GM15510 (cell line): ENCODE results near the gene POLD3.

Experiments
- POLR2A ChIP-seq: IDR thresholded peaks from 3 replicates; pipeline ENCODE4 v1.6.1; 2011; ENCODE audit warnings: borderline replicate concordance; ENCODE audit not compliant: insufficient read length; ENCODE audit errors: extremely low read depth

POLD3 gene

DNA sequence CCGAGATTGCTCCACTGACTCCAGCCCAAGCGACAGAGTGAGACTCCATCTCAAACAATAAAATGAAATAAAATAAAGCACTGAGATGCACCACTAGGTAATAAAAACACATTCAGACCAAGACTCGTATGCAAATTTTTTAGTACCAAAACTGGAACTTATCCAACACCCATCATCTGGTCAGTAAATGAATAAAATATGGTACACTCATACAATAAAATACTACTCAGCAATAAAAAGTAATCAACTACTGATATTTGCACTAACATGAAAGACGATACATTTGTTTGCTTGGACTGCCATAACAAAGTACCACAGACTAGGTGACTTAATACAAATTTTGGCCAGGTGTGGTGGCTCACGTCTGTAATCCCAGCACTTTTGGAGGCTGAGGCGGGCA lies 17.8 kb upstream of the POLD3 start:
- no peak for TF ChIP-seq POLR2A

DNA sequence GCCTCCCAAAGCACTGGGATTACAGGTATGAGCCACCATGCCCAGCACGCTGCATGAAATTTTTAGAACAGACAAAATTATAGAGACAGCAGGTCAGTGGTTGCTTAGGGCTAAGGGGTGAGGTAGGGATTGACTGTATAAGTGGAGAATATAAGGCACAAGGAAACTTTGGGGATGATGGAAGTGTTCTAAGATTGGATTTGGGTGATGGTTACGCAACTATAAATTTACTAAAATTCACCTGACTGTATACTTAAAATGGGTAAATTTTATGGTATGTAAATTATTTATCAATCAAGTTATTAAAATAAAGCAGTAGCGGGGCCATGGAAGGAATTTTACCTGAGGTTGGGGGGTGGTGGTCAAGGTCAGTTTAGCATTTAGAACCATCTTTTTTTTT lies 16.4 kb upstream of the POLD3 start:
- TF ChIP-seq POLR2A: no peak

DNA sequence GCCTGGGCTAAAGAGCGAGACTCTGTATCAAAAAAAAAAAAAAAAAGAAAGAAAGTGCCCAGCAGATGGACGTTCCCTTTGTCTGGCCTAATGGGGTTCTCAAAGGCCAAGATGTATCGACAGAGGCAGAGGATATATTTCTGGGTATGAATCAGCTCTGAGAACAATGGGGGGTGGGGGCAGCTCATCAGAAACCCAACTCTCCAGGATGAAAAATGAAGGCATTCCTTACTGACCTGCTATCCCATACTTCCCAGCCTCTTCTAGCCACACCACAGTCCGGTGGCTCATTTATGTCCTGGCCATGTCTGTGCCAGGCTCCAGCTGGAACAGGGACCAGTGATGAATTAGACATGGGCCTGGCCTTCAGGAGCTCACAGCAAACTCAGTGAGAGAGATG lies 15.2 kb upstream of the POLD3 start:
- no peak for TF ChIP-seq POLR2A

DNA sequence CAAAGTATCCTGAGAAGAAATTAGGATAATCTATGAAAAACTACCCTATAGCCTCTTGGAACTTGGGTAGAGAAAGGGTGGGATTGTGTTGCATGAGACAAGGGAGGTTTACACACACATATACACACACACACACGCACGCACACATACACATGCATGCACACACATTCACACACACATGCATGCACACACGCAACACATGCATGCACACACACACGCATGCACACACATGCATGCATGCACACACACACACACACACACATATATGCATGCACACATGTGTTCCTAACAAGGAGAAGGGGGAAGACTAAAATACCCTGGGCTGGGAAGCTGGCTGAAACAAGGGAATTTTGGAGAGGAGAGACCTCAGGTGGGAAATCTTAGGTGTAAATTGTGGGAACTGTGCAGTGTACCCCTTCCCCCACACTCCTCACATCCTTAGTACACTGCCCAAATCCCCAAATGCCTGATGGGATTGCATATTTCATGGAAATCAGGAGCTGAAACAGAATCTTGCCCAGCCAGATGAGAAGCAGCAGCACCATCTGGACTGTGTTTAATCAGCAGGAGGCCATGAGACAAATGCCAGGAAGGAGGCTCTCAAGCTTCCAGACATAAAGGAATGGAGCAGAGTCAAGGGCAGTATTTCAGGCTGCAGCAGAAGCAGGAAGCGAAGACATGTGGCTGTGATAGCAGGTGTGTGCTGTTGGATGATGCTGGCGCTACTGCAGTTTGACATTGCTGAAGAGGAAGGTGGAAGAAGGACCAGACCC lies 14.6 kb upstream of the POLD3 start:
- TF ChIP-seq POLR2A: no peak

DNA sequence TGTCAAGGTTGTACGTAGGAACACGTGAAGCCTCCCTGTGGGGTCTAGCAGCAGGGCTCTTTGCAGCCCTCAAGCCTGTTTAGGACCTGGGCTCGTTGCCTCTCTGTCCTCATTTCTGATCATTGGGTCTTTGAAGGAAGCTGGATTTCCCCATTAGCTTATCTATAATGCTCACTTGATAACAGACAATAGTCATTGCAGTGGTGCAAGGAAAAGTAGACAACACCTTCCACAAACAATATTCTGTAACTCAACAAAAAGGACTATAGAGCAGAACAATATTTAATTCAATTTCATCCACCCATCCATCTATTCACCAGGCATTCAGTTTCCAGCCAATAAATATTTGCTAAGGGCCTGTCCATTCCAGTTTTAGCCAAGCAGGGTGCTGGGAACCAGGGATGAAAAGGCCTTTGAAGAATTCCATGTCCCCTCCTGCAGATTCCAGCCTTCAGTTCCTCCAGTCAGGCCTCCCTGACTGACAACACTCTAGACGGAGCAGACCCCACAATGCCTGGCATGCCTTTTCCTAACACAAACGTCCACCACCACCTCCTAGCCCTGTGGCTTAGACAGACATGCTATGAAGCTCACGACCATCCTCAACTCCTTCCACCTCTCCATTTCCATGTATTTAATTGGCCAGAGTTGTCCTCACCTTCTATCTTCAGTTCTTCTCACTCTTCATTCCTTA lies 12.7 kb upstream of the POLD3 start:
- TF ChIP-seq POLR2A: no peak

DNA sequence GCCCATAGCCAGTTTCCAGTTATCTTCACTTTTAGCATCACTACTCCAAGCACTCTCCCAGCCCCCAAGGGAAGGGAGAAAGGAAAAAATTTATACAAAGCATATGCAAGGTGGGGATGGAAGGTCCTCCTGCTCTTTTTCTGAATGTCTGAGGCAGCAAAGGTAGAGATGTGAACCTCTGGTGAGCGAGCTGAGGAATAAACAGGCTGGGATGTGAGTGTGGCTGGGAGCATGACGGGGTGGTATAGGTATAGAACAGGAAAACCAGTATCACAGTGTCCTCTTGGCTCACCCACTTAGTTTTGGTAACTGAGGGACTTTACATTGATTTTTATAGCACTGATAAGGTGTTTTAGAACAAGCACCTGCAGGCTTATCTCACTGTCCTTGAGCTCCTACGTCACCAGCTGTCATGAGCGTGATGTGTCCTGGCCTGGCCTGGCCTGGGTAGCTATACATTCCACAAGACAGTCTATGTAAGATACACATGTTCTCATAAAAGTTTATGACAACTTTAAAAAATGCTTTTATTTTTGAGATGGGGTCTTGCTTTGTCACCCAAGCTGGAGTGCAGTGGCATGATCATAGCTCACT lies 10.3 kb upstream of the POLD3 start:
- TF ChIP-seq POLR2A: no peak

DNA sequence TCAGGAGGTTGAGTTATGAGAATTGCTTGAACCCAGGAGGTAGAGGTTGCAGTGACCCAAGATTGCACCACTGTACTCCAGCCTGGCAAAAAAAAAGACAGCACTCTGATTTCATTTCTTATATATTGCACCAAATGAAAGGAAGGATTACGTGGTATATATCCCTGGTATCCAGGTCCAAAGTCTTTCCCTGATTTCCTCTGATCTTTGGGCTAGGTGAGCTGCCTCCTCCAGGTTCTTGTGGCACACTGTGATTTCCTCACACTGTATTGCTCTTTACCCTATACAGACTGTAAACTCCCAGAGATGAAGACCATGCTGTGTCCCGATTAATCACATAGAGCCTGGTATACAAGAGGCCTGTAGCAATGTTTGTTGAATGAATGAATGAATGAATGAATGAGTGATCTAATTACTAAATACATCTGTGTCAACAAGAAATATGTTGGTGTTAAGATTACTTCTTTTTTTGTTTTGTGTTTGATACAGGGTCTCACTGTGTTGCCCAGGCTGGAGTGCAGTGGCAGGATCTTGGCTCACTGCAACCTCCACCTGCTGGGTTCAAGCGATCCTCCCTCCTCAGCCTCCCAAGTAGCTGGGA lies 9.3 kb upstream of the POLD3 start:
- no peak for TF ChIP-seq POLR2A

DNA sequence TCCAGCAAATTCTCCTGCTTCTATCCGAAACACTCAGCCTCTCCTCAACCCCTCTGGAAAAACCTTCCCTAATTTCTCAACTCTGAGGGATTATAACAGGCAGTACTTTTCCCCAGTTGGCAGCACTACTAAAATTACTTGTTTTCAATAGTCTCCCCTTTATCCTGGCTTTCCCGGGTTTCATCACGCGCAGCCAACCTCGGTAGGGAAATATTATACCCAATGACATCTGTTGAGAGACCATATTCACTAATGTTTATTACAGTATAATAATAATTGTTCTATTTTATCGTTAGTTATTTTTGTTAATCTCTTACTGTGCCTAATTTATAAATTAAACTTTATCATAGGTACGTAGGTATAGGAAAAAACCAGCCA lies 330 bp upstream of the POLD3 start:
- no peak for TF ChIP-seq POLR2A

DNA sequence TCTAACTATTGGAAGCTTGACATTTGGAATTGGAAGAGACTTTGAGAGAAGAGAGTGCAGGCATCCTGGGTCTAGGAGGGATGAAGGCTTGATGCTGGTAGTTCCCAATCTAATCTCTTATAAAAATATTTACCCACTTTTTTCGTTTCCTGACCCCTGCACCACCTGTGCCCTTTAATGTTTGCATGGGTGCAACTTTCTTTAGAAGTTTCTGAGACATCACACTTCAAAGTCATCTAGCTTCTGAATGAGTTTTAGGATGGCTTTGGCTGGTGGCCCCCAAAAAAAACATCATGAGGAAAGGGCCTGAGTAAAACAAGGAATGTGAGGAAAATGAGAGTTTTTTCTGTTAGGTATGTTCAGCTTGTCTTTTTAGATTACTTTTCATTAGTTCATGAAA lies 1.1 kb downstream of the POLD3 start:
- no peak for TF ChIP-seq POLR2A

DNA sequence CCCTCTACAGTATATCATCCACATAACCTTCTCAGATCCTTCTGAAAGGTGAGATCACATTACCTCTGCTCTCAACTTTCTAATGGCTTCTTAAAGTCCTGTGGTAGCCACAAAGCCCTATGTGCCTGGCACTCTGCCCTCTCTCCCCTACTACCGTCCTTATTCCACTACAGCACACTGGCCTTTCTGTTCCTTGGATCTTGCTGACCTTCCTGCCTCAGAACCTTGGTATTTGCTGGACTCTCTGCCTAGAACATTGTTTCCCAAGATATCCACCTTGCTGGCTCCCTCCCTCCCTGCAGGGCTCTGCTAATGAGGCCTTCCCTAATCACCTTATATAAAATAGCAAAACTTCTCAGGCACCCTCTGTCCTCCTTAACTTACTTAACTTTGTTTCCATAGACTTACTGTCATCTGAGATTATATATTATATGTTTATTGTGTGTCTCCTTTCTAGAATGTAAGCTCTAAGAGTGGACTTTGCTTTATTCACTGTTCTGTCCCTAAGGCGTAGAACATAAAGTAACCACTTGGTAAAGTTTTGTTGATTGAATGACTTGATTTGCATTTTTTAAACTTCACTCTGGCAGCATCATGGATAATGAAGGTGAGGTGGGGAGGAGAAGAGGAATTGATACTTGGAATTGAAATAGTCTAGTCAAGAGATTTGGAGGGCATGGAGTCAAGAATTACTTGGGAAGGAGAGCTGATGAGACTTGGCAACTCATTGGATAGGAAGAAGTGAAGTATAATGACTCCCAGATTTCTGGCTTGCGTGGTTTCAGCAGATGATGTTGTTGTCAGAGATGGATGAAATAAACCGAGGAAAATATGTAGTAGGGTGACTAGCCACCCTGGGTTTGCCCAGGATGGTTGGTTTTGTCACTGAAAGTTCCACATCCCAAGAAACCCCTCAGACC lies 10.5 kb downstream of the POLD3 start:
- no peak for TF ChIP-seq POLR2A

DNA sequence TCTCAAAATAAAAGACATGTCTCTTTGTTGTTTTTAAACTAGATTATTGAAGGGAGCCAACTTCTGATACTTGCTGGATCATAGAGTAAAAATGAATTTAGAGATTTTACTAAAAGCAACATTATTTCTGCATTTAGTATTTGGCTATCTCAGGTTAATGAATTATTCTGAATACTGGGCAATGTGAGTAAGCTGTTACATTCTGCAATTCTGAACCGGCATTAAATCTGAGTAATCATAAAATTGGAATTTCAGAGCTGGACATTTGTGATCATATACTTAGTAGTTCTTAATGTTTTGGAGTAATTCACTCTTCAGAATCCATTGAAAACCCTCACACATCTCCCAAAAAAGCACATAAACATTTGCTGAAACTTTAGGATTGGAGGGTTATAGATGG lies 11.5 kb downstream of the POLD3 start:
- no peak for TF ChIP-seq POLR2A

DNA sequence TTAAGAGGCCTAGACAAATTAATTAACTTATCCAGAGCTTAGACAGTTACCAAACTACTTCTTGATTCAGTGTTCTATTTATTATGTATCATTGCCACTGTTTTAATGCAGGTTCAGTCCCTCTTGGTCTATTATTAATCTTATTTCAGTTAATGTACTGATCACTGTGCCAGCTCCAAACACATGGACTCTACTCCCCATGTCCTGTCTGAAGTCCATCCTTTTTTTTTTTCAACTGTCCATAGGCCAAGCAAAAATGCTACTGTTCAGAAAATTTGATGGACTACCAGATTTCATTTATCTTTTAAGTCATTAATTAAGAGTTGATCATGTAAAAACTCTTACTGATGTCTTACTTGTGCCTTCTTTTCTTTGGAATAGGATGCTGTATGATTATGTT lies 11.9 kb downstream of the POLD3 start:
- no peak for TF ChIP-seq POLR2A

DNA sequence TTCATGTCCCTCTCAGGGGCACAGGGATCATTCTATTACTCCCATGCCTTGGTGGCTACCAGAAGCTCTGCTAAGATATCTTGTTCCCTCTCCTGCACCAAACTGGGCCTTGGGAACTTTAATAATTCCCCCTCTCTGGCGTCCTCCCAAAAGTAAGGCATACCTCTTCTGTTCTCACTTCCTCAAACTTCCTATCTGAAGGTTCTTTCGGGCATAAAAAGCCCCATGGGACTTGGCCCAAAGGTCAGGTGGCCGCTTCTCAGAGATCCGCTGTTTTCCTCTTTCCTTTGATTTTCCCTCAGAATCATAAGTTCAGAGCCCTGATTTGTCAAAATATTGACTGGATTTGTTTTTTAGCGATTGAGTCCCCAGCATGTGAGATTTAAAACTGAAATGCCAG lies 13.0 kb downstream of the POLD3 start:
- no peak for TF ChIP-seq POLR2A

DNA sequence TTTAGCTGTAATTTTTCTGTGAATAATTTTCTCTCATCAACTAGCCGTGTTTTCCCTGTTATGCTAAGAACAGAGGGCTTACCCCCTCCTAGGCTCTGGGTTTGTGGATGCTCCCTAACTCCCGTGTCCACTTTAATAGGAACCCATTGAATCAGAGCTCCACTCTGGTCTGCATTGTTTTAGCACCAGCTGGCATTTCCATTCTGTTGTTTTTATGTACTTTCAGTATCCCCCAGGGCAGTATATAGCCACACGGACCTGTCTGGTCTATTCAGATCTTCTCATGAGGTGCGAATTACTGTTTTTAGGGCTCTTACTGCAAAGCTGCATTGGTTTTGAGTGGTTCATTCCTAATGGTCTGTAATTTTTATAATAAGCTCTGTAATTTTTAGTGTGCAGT lies 16.0 kb downstream of the POLD3 start:
- TF ChIP-seq POLR2A: no peak
